ENCODE results near the gene EPB41L5.

DNA sequence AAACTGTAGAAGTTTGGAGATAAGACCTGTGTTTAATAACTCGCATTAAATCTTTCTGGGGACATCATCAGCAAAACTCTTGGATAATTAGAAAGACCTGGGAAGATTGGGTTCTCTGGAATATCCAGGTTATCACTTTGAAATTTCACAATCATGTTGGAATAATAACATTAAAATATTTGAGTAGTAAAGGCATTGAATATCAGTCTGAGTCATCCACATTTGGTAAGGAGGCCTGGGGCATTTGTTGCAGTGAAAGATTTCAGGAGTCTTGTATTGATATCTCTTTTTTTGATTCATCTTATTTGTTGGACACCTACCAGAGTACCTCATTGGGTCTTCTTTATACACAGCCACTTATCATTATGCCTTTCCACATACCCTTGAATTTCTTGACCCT lies 95.9 kb downstream of the EPB41L5 start:
- TF ChIP-seq CTCF (IDR thresholded peaks at IDR 0.05) (no peak), POLR2A (IDR thresholded peaks at IDR 0.05) (no peak)
